HTERT RPE-1 (cell line): ENCODE results near the gene BAHD1.

Experiments used
- in situ Hi-C: fragments of 300-500 bp; cut with MboI; formaldehyde crosslinking; loops from 4 replicates; pipeline ENCODE4 v1.14.3; 2020; ENCODE audit warnings: low sequenced_read_pairs

Gene BAHD1

GRCh38 chr15:40421246-40422157 is 19.3 kb upstream of the BAHD1 start:
- in situ Hi-C loops: no loop called here

- in situ Hi-C loops: no loop called here
Observed at GRCh38 chr15:40424483-40425115, 16.2 kb upstream of the BAHD1 start.

GRCh38 chr15:40425681-40426080 is 15.1 kb upstream of the BAHD1 start:
- in situ Hi-C loops: no loop called here

GRCh38 chr15:40427188-40427587 is 13.6 kb upstream of the BAHD1 start:
- in situ Hi-C loops: no loop called here

GRCh38 chr15:40428185-40428584 is 12.6 kb upstream of the BAHD1 start:
- in situ Hi-C loops: no loop called here

- in situ Hi-C loops: no loop called here
Observed at GRCh38 chr15:40429068-40429710, 11.6 kb upstream of the BAHD1 start.

GRCh38 chr15:40430271-40430805 is 10.4 kb upstream of the BAHD1 start:
- in situ Hi-C loops: no loop called here

- in situ Hi-C loops: no loop called here
Observed at GRCh38 chr15:40435023-40435709, 5.6 kb upstream of the BAHD1 start.

GRCh38 chr15:40435710-40436089 is 5.1 kb upstream of the BAHD1 start:
- in situ Hi-C loops: no loop called here

- in situ Hi-C loops: no loop called here
Observed at GRCh38 chr15:40436116-40436891, 4.4 kb upstream of the BAHD1 start.

GRCh38 chr15:40436892-40437751 is 3.6 kb upstream of the BAHD1 start:
- in situ Hi-C loops: no loop called here

- in situ Hi-C loops: no loop called here
Observed at GRCh38 chr15:40437752-40438687, 2.7 kb upstream of the BAHD1 start.

GRCh38 chr15:40438712-40439111 is 2.0 kb upstream of the BAHD1 start:
- in situ Hi-C loops: no loop called here

GRCh38 chr15:40439461-40439959 is 1.2 kb upstream of the BAHD1 start:
- in situ Hi-C loops: no loop called here

- in situ Hi-C loops: no loop called here
Observed at GRCh38 chr15:40439960-40440742, 602 bp upstream of the BAHD1 start.

GRCh38 chr15:40441565-40442531 is 1.1 kb downstream of the BAHD1 start:
- in situ Hi-C loops: no loop called here
